IPS-18c (cell line): Measurements from ENCODE around the gene AIFM3.

Experiments used
- H3K4me3 ChIP-seq: 2 replicates; pipeline ENCODE4 v1.7.0; 2013; ENCODE audit warnings: low read depth, mild to moderate bottlenecking, low read length, moderate library complexity; ENCODE audit not compliant: insufficient read depth
- H3K9me3 ChIP-seq: one replicate; pipeline ENCODE4 v1.6.1; 2013; ENCODE audit warnings: mild to moderate bottlenecking, low read length, moderate library complexity; ENCODE audit not compliant: control insufficient read depth, insufficient read depth

The AIFM3 gene

DNA sequence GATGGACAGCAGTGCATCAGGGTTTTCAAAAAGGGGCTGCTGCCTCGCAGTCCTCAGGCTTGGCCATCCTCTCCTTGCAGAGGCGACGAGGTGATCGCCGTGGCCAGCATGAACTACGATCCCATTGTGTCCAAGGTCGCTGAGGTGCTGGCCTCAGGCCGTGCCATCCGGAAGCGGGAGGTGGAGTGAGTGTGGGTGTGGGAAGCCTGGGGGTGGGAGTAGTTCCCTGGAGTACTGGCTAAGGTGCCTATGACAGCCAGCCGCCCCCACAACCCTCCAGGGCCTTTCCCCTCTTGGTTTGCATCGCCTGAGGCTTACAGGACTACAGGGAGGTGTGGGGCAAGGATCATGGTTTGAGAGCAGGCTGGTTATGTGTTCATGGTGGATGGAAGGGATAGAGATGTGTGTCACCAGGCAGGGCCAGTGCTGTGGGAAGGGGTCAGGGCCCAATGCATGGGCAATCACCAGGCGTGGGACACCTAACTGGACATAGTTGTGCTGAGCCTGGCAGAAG is 12.9 kb downstream of the AIFM3 start:
- peaks cover 4% of the 10 kb centered on the region for H3K9me3 ChIP-seq
- H3K4me3 ChIP-seq = peak overlapping the region; percentile 52; the same call in 1 of the 2 replicates

DNA sequence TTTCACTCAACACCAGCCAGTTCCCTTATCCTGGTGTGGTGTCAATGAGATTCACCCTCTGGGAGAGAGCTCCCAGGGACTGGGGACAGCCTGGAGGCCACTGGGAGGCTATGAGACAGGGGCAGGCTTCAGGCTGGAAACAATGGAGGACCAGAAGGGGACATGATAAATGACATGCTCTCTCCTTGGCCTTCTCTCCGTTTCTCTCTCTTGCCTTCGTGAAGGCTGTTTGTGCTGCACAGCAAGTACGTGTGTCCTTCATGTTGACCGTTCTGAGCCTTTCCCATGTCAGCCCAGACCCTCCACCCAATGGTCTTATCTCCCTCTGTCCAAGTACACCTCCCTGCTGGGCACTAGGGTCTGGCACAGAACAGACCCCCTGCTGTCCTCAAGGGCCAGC is 13.5 kb downstream of the AIFM3 start:
- H3K9me3 ChIP-seq = peaks cover 4% of the 10 kb centered on the region
- H3K4me3 ChIP-seq = 0 out of 2 replicates have a peak overlapping the region, but pooled peaks have one; percentile 52

DNA sequence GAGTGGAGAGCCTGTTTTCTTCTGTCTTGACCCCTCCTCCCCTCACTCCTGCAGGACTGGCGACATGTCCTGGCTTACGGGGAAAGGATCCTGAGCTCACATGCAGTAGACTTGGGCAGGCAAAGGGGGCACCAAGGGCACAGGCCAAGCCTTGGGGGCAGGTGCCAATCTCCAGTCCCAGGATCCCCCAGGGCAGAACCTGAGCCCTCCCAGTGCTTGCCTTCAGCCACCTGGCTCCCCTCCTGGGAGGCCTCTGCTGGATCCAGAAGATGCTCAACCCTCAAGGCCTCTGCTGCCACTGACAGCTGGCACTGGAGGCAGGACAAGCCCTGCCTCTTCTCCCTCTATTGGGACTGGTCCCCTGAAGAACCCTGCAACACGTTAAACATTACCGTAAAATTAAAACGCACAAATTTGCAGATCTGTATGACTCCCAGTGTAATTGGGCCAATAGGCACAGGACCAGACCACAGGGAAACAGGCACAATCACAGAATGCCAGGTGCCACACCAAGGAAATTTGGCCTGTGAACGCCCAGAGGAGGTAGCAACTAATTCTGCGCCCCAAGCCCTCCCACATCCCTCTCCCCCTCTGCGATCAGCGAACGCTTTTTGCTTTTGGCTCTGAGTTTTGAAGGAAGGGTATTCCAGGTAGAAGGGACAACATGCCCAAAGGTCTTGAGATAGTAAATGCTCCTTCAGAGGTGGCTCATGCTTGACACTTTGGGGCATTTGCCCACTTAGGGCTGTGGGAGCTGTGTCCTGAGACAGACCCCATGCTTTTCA is 14.1 kb downstream of the AIFM3 start:
- H3K9me3 ChIP-seq = peaks cover 4% of the 10 kb centered on the region
- H3K4me3 ChIP-seq = peak overlapping the region; percentile 97

DNA sequence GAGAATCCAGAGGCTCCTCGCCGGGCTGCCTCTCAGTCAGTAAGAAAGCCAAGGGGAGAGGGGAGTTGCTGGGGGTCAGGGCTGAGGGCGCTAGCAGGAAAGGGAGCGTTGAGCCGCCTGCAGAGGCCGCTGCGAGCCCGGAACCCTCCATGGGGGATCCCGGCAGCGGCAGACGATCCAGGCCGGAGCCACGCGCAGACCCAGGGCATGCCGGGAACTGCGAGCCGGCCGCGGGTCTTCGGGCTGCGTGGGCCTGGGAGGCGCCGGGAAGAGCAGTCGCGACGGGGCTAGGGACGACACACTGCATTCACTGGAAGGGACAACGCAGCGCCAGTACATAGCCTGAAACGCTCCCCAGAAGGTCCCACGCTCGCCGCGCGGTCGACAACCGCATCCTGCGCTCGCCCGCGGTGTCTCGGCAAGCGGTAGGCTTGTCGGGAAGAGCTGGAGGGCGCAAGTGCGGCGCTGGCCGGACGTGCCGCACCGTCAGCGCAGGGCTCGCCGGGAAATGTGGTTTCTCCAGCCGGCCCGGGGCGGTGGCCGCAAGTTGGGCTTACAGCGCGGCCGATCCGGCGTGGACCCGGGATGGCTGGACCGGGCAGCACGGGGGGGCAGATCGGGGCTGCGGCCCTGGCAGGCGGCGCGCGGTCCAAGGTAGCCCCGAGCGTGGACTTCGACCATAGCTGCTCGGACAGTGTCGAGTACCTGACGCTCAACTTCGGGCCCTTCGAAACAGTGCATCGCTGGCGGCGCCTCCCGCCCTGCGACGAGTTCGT is 14.9 kb downstream of the AIFM3 start, which contains the start of gene LZTR1:
LZTR1 (plus strand) TSS at position 511 of the 776 bp plus-strand sequence; CDS start at position 586, 75 bp downstream.
- H3K4me3 ChIP-seq = peak within 1 kb of the TSS; percentile 97
- peaks cover 4% of the 10 kb centered on the region for H3K9me3 ChIP-seq

DNA sequence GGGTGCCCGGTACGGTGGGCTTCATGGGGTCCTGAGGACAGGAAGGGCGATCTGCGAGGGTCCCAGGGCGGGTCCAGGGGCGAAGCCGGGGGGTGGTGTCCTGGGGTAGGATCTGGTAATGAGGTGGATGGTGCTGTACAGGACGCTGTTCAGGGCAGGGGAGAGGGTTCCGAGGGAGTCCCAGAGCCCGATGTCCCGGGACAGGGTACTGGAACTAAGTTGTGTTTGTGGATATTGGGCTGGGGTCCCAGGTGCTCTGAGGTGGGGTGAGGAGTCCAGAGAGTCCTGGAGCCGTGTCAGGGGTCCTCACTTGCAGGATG is 15.5 kb downstream of the AIFM3 start:
- H3K9me3 ChIP-seq = peaks cover 4% of the 10 kb centered on the region
- H3K4me3 ChIP-seq = peak overlapping the region; percentile 97

DNA sequence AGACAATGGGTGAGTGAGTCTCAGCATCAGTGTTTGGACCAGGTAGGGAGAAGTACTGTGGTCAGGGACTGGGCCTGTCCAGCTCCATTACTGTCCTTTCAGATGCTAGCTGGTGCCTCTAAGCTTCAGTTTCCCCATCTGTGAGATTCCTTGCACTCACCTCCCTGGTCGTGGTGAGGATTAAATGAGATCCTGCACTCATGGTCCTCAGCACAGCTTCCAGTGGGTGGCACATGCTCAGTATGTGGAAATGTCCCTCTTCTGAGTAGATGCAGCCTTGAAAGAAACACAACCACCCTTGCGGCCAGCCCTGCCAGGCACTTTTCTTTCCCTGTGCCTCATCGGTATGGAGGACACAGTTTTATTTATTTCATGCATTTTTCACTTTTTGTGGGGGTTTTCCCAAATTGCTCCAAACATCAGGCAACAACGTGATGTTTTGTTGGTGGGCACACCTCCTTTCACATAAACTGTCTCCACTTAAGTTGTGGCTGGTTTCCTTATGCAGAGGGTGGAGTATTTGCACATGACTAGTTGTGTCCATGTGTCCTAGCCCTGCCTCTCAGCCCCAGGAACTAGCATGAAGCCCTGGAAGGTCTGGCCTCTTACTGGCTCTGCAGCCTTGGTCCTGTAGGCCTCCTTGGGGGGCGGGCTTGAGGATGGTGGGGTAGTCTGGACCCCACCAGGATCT is 16.2 kb downstream of the AIFM3 start:
- H3K4me3 ChIP-seq = peak overlapping the region; percentile 97
- H3K9me3 ChIP-seq = peaks cover 4% of the 10 kb centered on the region

DNA sequence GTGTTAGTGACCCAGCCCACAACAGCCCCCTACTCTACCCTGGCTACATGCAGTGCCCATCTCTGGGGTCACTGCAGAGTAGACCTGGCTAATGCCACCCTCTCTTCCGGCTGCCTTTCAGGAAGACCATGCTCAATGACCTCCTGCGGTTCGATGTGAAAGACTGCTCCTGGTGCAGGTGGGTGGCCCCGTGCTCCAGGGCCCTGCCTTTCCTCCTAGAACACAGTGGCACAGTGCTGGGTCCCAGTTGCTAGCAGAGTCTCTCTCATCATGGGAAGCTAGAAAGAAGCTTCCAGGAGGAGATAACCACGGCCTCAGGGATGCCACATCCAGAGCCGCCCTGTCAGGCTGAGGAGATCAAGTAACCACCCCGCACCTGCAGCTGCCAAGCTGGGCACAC is 18.7 kb downstream of the AIFM3 start:
- Histone ChIP-seq H3K4me3 (no peak overlapping the region), H3K9me3 (no peaks in the 10 kb centered on the region)

DNA sequence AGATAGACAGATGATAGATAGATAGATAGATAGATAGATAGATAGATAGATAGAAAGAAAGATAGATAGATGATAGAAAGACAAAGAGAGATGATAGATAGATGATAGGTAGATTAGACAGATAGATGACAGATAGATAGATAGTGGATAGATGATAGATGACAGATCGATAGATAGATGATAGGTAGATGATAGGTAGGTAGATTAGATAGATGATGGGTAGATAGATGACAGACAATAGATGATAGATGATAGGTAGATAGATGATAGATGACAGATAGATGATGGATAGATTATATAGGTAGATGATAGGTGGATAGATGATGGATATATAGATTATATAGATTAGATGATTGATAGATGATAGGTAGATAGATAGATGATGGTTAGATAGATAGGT is 19.3 kb downstream of the AIFM3 start:
- H3K9me3 ChIP-seq = no peaks in the 10 kb centered on the region
- no peak overlapping the region for H3K4me3 ChIP-seq

DNA sequence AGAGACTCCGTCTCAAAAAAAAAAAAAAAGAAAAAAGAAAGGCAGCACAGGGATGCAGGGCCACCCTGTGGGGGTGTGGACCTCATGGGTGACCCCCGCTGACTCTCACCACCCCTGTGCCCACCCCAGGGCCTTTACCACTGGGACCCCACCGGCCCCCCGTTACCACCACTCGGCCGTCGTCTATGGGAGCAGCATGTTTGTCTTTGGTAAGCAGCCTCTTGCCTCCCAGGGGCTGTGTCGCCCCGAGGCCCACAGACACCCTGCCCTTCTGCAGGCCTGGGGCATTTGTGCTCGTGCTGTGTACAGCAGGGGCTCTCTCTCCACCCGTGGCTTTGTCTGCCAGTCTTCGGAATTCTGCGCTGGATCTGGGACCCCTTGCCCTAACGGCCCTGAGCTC is 20.3 kb downstream of the AIFM3 start:
- Histone ChIP-seq H3K4me3 (no peak overlapping the region), H3K9me3 (no peaks in the 10 kb centered on the region)

DNA sequence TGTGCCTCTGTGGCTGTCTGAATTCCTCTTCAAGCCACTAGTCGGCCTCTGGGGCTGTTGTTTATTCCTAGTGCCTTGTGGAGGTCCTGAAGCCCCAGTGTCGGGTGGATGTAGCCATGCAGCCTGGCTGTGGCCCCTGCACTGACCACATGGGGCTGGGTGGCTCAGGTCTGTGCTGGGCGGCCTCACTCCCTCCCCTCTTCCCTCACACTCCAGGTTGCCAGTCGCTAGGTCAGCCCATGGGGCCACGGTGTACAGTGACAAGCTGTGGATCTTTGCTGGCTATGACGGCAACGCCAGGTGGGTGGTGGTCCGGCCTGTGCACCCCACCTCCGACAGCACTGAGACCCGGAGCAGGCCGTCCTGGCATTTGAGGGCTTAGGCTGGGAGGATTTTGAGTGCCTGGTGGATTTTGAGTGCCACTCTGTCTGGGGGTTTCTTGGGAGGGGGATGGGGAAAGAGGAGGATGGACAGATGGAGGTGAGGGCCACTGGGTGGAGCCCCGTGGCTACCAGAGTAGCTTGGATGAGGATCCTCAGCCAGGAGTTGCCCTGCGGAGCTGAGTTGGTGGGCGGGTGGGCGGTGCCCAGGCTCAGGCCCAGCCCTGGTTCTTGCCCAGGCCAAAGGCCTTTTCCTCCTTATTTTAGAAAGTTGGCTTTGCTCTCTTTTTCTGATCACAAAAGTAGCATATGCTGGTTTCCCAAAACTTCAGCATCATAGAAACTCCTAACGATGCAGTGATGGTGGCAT is 21.7 kb downstream of the AIFM3 start:
- H3K9me3 ChIP-seq = no peaks in the 10 kb centered on the region
- H3K4me3 ChIP-seq = no peak overlapping the region

DNA sequence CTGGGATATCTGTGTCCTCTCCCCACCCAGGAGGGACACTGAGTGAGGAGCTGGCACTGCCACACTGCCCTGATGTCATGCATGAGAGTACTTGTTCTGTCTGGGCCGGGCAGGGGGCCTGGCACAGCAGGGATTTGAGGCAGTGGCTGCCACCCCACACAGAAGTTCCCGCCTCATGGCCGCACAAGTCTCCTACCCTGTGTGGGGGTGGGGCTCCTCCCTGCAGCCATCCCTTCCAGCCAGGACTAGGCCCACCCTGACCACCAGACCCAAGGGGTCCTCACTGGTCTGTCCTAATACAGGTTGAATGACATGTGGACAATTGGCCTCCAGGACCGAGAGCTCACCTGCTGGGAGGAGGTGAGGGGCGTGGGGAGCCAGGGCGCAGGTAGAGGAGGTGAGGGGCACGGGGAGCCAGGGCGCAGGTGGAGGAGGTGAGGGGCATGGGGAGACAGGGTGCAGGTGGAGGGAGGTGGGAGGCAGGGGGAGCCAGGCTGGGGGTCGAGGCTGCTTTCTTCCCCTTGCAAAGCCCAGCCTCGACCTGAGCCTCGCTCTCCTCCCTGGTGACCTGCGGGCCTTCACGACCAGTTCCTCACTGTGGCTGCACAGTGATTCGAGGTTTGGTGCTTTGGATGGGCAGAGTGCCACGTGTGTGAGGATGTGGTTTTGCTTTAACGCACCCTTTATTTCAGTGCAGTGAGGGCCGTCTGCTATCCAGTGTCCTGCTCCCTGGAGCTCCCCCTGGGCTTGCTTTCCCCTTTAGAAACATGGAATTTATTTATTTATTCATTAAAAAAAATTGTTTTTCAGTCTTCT is 22.5 kb downstream of the AIFM3 start:
- Histone ChIP-seq H3K4me3 (no peak overlapping the region), H3K9me3 (no peaks in the 10 kb centered on the region)

DNA sequence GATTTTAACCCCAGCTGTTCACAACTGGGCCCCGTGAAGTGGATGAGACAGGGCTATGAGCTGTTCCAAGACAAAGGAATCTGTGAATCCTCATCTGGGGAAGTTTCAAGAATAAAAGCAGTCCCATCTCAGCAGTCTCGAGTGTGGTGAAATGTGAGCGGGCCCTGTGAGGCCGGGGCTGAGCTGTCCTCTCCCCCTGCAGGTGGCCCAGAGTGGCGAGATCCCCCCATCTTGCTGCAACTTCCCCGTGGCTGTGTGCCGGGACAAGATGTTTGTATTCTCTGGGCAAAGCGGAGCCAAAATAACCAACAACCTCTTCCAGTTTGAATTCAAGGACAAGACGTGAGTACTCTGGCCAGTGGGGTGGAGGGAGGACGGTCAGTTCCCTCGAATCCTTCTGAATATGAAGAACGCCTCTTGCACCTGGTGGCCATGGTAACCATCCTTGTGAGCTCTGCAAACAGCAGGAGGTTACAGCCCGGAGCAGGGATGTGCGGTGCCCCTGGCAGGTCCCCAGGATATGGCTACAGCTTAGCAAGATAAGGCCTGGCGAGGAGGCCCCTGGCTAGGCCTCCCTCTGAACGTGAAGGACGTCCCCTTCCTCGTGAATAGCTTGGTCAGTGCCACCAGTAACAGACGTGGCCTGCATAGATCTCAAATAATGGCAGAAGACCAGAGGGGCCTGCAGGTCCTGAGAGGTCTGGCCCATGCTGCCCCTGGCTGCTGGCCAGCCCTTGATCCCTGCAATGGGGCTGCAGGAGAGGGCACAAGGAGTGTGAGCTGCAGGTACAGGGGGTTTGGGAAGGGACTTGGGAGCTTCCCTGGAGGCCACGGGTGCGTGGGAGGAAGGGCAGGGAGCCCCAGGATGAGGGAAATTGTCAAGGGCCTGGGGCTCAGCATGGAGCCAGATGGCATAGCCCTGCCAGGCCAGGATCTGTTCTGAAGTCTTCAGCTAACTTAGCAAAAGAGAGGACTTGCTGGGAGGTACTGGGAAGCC is 23.4 kb downstream of the AIFM3 start:
- no peak overlapping the region for H3K4me3 ChIP-seq
- H3K9me3 ChIP-seq = no peaks in the 10 kb centered on the region

DNA sequence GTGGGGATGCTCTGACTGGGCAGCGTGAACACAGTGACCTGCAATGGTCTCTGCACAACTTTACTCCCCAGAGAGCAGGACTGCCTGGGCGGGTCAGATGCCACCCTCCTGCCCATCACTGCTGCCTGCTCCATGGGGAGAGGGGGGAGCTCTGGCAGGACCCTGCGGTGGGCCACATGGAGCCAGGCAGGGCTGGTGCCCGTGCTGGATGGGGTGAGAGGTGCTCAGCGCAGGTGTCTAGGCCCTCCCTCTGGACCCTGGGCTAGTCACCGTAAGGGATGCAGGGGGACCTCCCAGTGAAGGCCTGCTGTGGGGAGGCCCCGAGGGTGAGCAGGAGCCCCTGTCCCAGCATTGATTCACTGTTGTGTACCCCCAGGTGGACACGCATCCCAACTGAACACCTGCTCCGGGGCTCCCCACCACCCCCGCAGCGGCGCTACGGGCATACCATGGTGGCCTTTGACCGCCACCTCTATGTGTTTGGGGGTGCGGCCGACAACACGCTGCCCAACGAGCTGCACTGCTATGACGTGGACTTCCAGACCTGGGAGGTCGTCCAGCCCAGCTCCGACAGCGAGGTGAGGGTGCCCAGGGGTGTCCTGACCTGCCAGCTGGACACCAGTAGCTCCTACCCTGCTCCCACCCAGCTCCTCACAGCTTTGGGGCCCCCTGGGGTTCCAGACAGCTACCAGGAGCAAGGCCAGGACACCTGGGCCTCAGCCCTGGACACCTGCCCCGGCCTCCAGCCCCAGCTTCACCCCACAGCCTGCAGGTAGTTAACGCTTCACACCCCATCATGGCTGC is 24.4 kb downstream of the AIFM3 start:
- Histone ChIP-seq H3K4me3 (no peak overlapping the region), H3K9me3 (no peaks in the 10 kb centered on the region)

DNA sequence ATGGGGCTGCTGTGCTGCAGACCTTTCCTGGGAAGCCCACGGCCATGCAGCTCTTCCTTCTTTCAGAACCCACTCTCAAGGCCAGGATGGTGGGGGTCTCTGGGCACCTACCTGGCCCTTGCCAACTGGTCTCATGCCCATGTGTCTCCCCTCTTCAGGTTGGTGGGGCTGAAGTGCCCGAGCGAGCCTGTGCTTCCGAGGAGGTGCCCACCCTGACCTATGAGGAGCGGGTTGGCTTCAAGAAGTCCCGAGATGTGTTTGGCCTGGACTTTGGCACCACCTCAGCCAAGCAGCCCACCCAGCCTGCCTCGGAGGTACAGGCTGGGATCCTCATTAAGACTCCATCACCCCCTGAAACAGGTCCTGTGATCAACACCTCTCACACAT is 25.0 kb downstream of the AIFM3 start:
- H3K9me3 ChIP-seq = no peaks in the 10 kb centered on the region
- no peak overlapping the region for H3K4me3 ChIP-seq
